GM12874 (cell line): ENCODE data around the gene RAPGEF4.

Experiments
- CTCF ChIP-seq: IDR thresholded peaks from 2 replicates; pipeline ENCODE4 v1.5.1; 2011; ENCODE audit warnings: low read depth, mild to moderate bottlenecking, control low read depth, low read length, moderate library complexity; ENCODE audit not compliant: insufficient read depth

The RAPGEF4 gene

GRCh38 chr2:173028141-173028540 is 292.5 kb downstream of the RAPGEF4 start:
- no peak for TF ChIP-seq CTCF

DNA sequence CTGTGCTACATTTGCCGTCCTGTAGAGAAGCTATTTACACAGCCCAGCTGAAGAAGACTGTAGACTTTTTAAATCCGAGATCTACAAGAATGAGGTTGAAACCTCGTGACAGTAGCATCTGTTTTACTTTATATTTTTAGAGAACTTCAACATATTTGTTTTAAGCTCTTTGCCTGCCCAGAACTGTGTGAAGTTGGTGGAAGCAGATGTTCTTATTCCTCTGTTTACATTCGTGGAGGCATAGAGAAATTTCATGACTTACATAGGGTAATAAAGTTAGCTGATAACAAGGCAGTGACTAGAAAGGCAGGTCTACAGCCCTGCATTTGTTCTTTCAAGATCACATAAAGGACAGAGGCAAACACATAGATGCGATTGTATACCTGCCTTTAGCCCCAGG is 293.0 kb downstream of the RAPGEF4 start:
- TF ChIP-seq CTCF, result no peak

DNA sequence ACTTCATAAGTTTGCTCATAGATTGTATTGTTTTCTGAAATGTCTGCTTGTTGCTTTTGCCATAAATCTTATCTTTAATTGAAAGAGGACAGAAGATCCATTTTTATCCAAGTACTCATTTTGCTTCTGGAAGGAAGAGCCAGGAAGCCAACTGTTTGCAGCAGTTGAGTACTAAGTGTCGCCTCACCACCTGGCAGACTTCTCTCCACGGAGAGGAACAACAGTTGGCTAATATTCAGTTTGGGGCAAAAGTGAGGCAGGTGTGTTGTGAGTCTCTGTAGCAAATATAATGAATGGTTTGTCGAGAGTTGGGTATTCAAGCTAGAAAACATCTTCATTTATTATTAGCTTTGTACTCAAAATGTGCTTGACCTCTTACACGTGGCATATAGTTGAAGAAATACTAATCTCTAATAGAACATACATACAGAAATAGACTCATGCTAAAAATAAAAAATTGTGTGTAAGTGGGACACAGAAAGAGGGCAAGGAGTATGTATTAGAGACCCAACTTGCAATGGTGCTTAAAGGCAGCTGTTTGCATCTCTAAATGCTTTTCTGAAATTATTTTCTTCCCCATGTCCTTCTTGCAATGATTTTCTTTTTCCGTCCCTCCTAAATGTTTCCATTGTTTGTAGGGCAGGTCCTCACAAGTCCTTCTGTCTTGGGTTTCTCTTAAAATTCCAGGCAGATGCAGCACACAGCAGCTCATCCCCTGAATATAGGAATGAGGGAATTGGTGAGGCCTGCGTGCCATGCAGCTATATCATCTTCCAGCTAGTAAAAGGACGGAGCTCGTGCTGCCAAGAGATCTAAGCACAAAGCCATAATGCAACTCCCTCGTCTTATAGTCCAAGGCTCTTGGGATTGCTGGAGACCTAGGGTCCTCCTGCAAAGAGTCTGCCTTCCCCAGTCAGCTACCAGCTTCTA is 295.2 kb downstream of the RAPGEF4 start:
- TF ChIP-seq CTCF, result no peak

- no peak for TF ChIP-seq CTCF
Observed at GRCh38 chr2:173032032-173032431, 296.4 kb downstream of the RAPGEF4 start.

- no peak for TF ChIP-seq CTCF
Observed at GRCh38 chr2:173033084-173033483, 297.4 kb downstream of the RAPGEF4 start.

GRCh38 chr2:173034143-173034542 is 298.5 kb downstream of the RAPGEF4 start:
- no peak for TF ChIP-seq CTCF

DNA sequence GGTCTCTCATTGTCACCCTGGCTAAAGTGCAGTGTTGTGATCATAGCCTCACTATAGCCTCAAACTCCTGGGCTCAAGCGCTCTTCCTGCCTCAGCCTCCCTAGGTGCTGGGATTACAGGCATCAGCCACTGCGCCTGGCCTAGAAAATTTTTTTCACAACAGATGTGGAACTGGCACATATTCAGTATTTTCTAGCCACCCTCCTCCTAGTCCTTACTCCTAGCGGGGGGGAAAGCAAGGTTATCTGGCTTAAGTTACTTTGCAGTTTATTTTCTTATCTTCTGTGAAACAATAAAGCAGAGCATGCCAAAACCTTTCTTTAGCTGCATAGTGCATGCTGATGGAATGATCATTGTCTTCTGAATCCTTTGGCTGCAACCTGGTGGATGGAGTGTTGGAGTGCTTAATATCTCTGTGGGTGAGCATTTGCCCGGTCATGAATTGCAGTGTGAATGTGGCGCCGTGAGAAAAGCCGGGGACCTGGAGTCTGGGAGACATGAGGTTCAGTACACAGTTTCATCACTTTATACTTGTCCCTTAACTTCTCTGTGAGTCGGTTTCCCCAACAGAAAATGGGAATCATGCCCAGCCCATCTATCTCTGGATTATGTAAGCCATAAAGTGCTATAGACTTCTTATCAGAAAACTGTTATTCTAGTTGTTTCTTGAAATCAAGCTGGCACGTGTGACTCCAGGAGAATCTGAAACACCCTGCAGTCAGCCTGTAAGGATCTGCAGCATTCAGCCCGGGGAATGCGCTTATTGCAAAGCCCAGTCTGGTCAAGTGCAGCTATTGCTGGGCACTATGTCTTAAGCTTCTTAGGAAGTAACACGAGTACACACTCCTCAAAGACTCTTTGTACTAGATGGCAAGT is 301.8 kb downstream of the RAPGEF4 start:
- TF ChIP-seq CTCF, result no peak
